NT2/D1 (cell line): ENCODE measurements around the gene CXCL14.

ENCODE experiments used
- DNase-seq: peaks from one replicate; pipeline ENCODE4 v3.0.0-alpha.2; 2011; ENCODE audit warnings: low read depth, low spot score
- H3K27me3 ChIP-seq: 2 replicates; pipeline ENCODE4 v1.6.0; 2011; ENCODE audit warnings: mild to moderate bottlenecking; ENCODE audit not compliant: insufficient read length, insufficient read depth
- H3K36me3 ChIP-seq: 2 replicates; pipeline ENCODE4 v1.6.1; 2011; ENCODE audit warnings: mild to moderate bottlenecking, low read length, mixed read lengths; ENCODE audit not compliant: insufficient read depth, insufficient read length
- H3K4me1 ChIP-seq: 2 replicates; pipeline ENCODE4 v1.5.1; 2011; ENCODE audit not compliant: insufficient read depth, insufficient read length
- H3K4me3 ChIP-seq: 2 replicates; pipeline ENCODE4 v1.5.1; 2011; ENCODE audit warnings: low read depth; ENCODE audit not compliant: insufficient read length
- H3K9ac ChIP-seq: 2 replicates; pipeline ENCODE4 v1.6.0; 2011; ENCODE audit warnings: low read depth; ENCODE audit not compliant: insufficient read length
- H3K9me3 ChIP-seq: 2 replicates; pipeline ENCODE4 v1.5.1; 2011; ENCODE audit warnings: mild to moderate bottlenecking, low read length; ENCODE audit not compliant: insufficient read depth
- SUZ12 ChIP-seq: IDR thresholded peaks from 2 replicates; pipeline ENCODE4 v1.6.1; 2011; ENCODE audit not compliant: insufficient read length, insufficient read depth; ENCODE audit errors: extremely low read depth
- YY1 ChIP-seq: IDR thresholded peaks from 2 replicates; pipeline ENCODE4 v1.6.1; 2011; ENCODE audit not compliant: insufficient read length, insufficient read depth
- ZNF274 ChIP-seq: IDR thresholded peaks from 2 replicates; pipeline ENCODE4 v1.6.1; 2011; ENCODE audit warnings: mild to moderate bottlenecking, low read depth, low read length

CXCL14 gene

GRCh38 chr5:135615171-135615570 lies 36.4 kb upstream of the CXCL14 start:
- H3K36me3 ChIP-seq = no peaks in the 10 kb centered on the region
- no peaks in the 10 kb centered on the region for H3K27me3 ChIP-seq
- H3K4me1 ChIP-seq = peaks cover 4% of the 10 kb centered on the region
- DNase-seq = no peak
- H3K9me3 ChIP-seq = peaks cover 65% of the 10 kb centered on the region
- no peak for TF ChIP-seq SUZ12
- no peak overlapping the region for H3K4me3 ChIP-seq
- no peak overlapping the region for H3K9ac ChIP-seq

GRCh38 chr5:135609981-135610380 lies 31.2 kb upstream of the CXCL14 start:
- no peak for DNase-seq
- Histone ChIP-seq H3K36me3 (no peaks in the 10 kb centered on the region), H3K4me3 (no peak overlapping the region), H3K27me3 (peaks cover 12% of the 10 kb centered on the region), H3K9ac (no peak overlapping the region), H3K9me3 (peaks cover 16% of the 10 kb centered on the region), H3K4me1 (no peaks in the 10 kb centered on the region)
- no peak for TF ChIP-seq SUZ12
- no peak for TF ChIP-seq YY1
- no peak for TF ChIP-seq ZNF274

GRCh38 chr5:135608761-135609443 lies 30.1 kb upstream of the CXCL14 start:
- no peak overlapping the region for H3K9ac ChIP-seq
- TF ChIP-seq ZNF274 (no peak), YY1 (no peak), SUZ12 (no peak)
- peaks cover 23% of the 10 kb centered on the region for H3K27me3 ChIP-seq
- no peak for DNase-seq
- no peaks in the 10 kb centered on the region for H3K36me3 ChIP-seq
- peaks cover 6% of the 10 kb centered on the region for H3K9me3 ChIP-seq
- no peaks in the 10 kb centered on the region for H3K4me1 ChIP-seq
- H3K4me3 ChIP-seq = no peak overlapping the region

- peaks cover 3% of the 10 kb centered on the region for H3K4me1 ChIP-seq
- no peak overlapping the region for H3K9ac ChIP-seq
- no peak overlapping the region for H3K4me3 ChIP-seq
- H3K27me3 ChIP-seq = peaks cover 25% of the 10 kb centered on the region
- TF ChIP-seq YY1 (no peak), SUZ12 (no peak), ZNF274 (no peak)
- H3K36me3 ChIP-seq = no peaks in the 10 kb centered on the region
- peaks cover under 1% of the 10 kb centered on the region; the same call in 1 of the 2 replicates for H3K9me3 ChIP-seq
- no peak for DNase-seq
Observed at GRCh38 chr5:135608361-135608760, 29.6 kb upstream of the CXCL14 start.

GRCh38 chr5:135606431-135606830 lies 27.6 kb upstream of the CXCL14 start:
- TF ChIP-seq ZNF274 (no peak), YY1 (no peak), SUZ12 (no peak)
- DNase-seq = no peak
- Histone ChIP-seq H3K4me1 (peaks cover 3% of the 10 kb centered on the region), H3K9me3 (no peaks in the 10 kb centered on the region), H3K36me3 (no peaks in the 10 kb centered on the region), H3K4me3 (no peak overlapping the region), H3K27me3 (peaks cover 34% of the 10 kb centered on the region), H3K9ac (no peak overlapping the region)

- TF ChIP-seq SUZ12 (no peak), ZNF274 (no peak), YY1 (no peak)
- Histone ChIP-seq H3K27me3 (peaks cover 41% of the 10 kb centered on the region), H3K9me3 (no peaks in the 10 kb centered on the region), H3K4me3 (no peak overlapping the region), H3K9ac (no peak overlapping the region), H3K36me3 (no peaks in the 10 kb centered on the region), H3K4me1 (peaks cover 3% of the 10 kb centered on the region)
- no peak for DNase-seq
Observed at GRCh38 chr5:135605221-135605620, 26.4 kb upstream of the CXCL14 start.

GRCh38 chr5:135604056-135604455 lies 25.3 kb upstream of the CXCL14 start:
- no peak for DNase-seq
- Histone ChIP-seq H3K9ac (no peak overlapping the region), H3K27me3 (peaks cover 49% of the 10 kb centered on the region), H3K4me1 (peaks cover 3% of the 10 kb centered on the region), H3K4me3 (no peak overlapping the region), H3K36me3 (no peaks in the 10 kb centered on the region), H3K9me3 (no peaks in the 10 kb centered on the region)
- TF ChIP-seq ZNF274 = no peak
- TF ChIP-seq YY1 = no peak
- no peak for TF ChIP-seq SUZ12
